SK-N-MC (cell line): ENCODE measurements around the gene RAB30.

Source experiments
- EZH2 ChIP-seq: fragments of 200-600 bp; sonication (generic); IDR thresholded peaks from one replicate; pipeline ENCODE4 v1.6.1; 2017; ENCODE audit warnings: antibody characterized with exemption
- POLR2AphosphoS5 ChIP-seq: IDR thresholded peaks from 2 replicates; pipeline ENCODE4 v1.6.1; 2012; ENCODE audit warnings: mild to moderate bottlenecking, low read depth, low read length, borderline replicate concordance

DNA sequence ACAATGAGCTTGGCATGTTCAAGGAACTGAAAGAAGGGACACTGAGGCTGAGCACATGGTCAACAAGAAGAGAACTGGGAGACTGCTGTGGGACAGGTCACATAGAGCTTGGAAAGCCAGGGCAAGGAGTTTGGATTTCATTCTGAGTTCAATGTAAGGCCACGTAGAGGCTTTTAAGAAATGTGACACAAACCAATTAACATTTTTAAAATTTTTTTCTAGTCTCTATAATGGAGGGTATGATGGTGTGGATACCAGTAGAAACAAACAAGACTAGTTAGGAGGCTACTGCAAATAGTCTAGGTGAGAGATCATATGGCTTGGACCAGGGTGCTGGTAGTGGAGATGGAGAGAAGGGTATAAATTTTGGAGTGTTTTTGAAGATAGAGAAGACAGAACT, 56.7 kb downstream of the RAB30 start:
- no peak for TF ChIP-seq EZH2
- TF ChIP-seq POLR2AphosphoS5: no peak
